Prostate gland (tissue), 2 donors: ENCODE data around the gene TTLL10. TPM values are rescaled to one million over a fixed set of nuclear protein-coding genes. Genes with fewer than 3 reads are reported as not detected.

Source experiments
- DNase-seq: peaks from one replicate; pipeline ENCODE4 v3.0.0-alpha.2; 2019; ENCODE audit warnings: low spot score
- H3K27ac ChIP-seq, 2 donors: fragments of 200-600 bp; sonication (generic); 2 replicates each; pipeline ENCODE4 v1.5.1; 2017 to 2019
- H3K27me3 ChIP-seq: fragments of 200-600 bp; sonication (generic); replicated peaks from 2 replicates; pipeline ENCODE4 v1.5.1; 2019; ENCODE audit not compliant: insufficient read depth
- H3K36me3 ChIP-seq, 2 donors: fragments of 200-600 bp; sonication (generic); 1 replicate in 1 of 2; 2 replicates in 1 of 2; pipeline versions ENCODE4 v1.5.1 to v1.8.1; 2017 to 2019
- H3K4me1 ChIP-seq: fragments of 200-600 bp; sonication (generic); replicated peaks from 2 replicates; pipeline ENCODE4 v1.5.1; 2019
- H3K4me3 ChIP-seq, 2 donors: fragments of 200-600 bp; sonication (generic); 2 replicates each; pipeline ENCODE4 v1.5.1; 2017 to 2019
- H3K9me3 ChIP-seq: fragments of 200-600 bp; sonication (generic); 2 replicates; pipeline ENCODE4 v1.5.1; 2017
- CTCF ChIP-seq, 4 experiments: fragments of 200-600 bp in 2 of 4; fragments of 450-650 bp in 2 of 4; sonication (generic) in 2 of 4; IDR thresholded peaks; 1 replicate in 3 of 4; 2 replicates in 1 of 4; pipeline ENCODE4 v1.5.1; 2016 to 2019; ENCODE audit warnings: antibody characterized with exemption in 4 of 4, mild to moderate bottlenecking in 2 of 4, moderate library complexity in 2 of 4
- POLR2A ChIP-seq: fragments of 450-650 bp; IDR thresholded peaks from one replicate; pipeline ENCODE4 v1.6.1; 2016; ENCODE audit warnings: antibody characterized with exemption, mild to moderate bottlenecking
- POLR2AphosphoS5 ChIP-seq: sonication (generic); formaldehyde crosslinking; IDR thresholded peaks from one replicate; pipeline ENCODE4 v1.6.1; 2017; ENCODE audit warnings: antibody characterized with exemption
- WGBS: methylation state at CpG from one replicate; pipeline ENCODE4 v1.1.5; 2018; 5-methylcytosine and 5-hydroxymethylcytosine counted together
- intact Hi-C: fragments of 100-400 bp; cut with DNase I; formaldehyde crosslinking; loops from one replicate; pipeline ENCODE4 v1.14.2; 2022
- total RNA-seq, 2 donors: library from RNA; depleted of rRNA; stranded (reverse); fragments of >200 nt; gene quantifications; one replicate each; pipeline ENCODE4 v1.1.0, GENCODE V29; 2016

TTLL10 gene
- total RNA-seq, 2 donors from 2014 or later, result 0.77 to 7.3 TPM

DNA sequence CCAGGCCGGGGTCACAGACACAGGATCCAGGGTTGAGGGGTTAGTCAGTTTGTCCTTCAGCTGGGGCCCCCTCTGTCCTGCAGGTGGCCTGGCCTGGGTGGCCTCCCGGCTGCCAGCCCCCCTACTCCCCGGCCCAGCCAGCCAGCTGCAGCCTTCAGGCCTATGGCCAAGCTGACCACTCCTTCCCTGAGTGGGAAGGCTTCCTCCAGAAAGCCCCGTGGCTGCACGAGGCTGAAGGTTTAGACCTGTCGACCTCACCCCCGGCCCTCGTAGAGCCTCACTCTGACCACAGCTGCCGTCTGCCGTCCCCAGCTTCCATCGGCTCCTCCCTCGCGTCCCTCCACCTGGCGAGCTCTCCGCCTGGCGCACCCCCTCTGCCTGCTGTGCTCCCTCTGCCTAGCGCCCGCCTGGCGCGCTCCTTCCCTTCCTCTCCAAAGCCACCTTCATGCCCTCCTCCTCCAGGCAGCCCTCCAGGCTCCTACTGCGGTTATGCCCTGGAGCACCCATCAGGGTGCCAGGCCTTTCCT is 9.6 kb downstream of the TTLL10 start:
- 82% methylated on average over 21 of the region's 21 CpGs for WGBS
- intact Hi-C loops, result no loop called here
- Histone ChIP-seq H3K27ac (no peak overlapping the region), H3K4me1 (no peaks in the 10 kb centered on the region), H3K9me3 (no peaks in the 10 kb centered on the region), H3K27me3 (no peaks in the 10 kb centered on the region), H3K36me3 (no peaks in the 10 kb centered on the region), H3K4me3 (no peak overlapping the region)
- TF ChIP-seq POLR2A, result no peak
- TF ChIP-seq CTCF (IDR thresholded peaks at IDR 0.05), result no peak
- no peak for TF ChIP-seq POLR2AphosphoS5
- no peak for DNase-seq

- DNase-seq, result no peak
- no peaks in the 10 kb centered on the region for H3K27me3 ChIP-seq
- no peaks in the 10 kb centered on the region for H3K36me3 ChIP-seq
- H3K27ac ChIP-seq, result no peak overlapping the region
- H3K9me3 ChIP-seq, result no peaks in the 10 kb centered on the region
- WGBS, result 84% methylated on average over 33 of the region's 33 CpGs
- H3K4me3 ChIP-seq, result no peak overlapping the region
- no peak for TF ChIP-seq CTCF (IDR thresholded peaks at IDR 0.05)
- TF ChIP-seq POLR2A, result no peak
- TF ChIP-seq POLR2AphosphoS5, result no peak
- intact Hi-C loops, result no loop called here
- H3K4me1 ChIP-seq, result no peaks in the 10 kb centered on the region
Measured at GRCh38 chr1:1183833-1184775, 10.4 kb downstream of the TTLL10 start.

DNA sequence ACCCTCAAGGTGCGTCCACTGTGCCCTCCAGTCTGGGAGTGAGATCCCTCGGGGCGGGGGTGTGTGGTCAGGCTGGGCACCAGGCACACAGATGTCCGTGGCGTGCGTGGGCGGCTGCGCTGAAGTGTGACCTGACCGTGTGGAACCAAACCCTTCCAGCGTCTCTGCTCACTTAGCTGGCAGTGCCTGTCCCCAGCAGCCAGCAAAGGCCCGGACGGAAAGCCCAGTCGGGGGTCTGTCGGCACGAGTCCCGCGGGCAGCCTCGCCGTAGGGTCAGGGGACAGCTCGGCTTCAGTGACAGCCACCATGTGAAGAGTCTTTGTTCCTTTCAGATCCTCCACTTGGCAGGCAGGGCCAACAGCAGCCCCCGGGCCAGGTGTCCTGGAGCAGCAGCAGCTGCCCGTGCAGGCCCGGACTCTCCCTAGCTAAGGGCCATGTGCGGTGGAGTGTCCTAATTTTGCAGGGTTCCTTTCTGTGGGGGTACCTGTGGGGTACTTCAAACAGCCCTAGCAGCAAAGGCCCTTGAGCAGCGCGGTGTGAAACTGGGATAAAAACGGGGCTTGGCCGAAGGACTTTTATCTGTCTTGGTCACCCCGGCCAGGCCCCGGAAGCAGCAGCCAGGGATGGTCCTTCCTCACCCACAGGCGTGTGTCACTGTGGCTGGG is 11.6 kb downstream of the TTLL10 start:
- H3K27me3 ChIP-seq, result no peaks in the 10 kb centered on the region
- TF ChIP-seq POLR2A (no peak), POLR2AphosphoS5 (no peak), CTCF (IDR thresholded peaks at IDR 0.05) (no peak)
- H3K27ac ChIP-seq, result no peak overlapping the region
- DNase-seq, result no peak
- no peaks in the 10 kb centered on the region for H3K36me3 ChIP-seq
- 85% methylated on average over 30 of the region's 31 CpGs for WGBS
- no peaks in the 10 kb centered on the region for H3K4me1 ChIP-seq
- H3K4me3 ChIP-seq, result no peak overlapping the region
- intact Hi-C loops, result no loop called here
- no peaks in the 10 kb centered on the region for H3K9me3 ChIP-seq

DNA sequence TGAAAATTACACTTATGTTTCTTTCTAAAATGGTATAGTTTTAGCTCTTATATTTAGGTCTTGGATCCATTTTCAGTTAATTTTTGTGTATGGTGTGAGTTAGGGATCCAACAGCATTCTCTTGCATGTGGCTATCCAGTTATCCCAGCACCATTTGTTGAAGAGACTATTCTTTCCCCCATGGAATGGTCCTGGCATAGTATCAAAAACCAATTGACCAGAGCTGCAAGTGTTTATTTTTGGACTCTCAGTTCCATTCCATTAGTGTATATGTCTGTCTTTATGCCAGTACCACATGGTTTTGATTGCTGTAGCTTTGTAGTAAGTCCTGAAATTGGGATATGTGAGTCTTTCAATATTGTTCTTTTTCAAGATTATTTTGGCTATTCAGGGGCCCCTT is 14.3 kb downstream of the TTLL10 start:
- TF ChIP-seq POLR2A (no peak), CTCF (IDR thresholded peaks at IDR 0.05) (no peak), POLR2AphosphoS5 (no peak)
- Histone ChIP-seq H3K27me3 (no peaks in the 10 kb centered on the region), H3K36me3 (no peaks in the 10 kb centered on the region), H3K4me3 (no peak overlapping the region), H3K27ac (no peak overlapping the region), H3K9me3 (no peaks in the 10 kb centered on the region), H3K4me1 (no peaks in the 10 kb centered on the region)
- intact Hi-C loops, result no loop called here
- DNase-seq, result no peak
